AG04450 (cell line): ENCODE results near the gene MCF2L. TPM values are rescaled to one million over a fixed set of nuclear protein-coding genes. Genes with fewer than 3 reads are reported as not detected.

Source experiments
- CTCF ChIA-PET: fragments of 300-600, 350-600 bp; formaldehyde crosslinking; extraction: SDS; loops from one replicate; lab custom pipeline; 2022; ENCODE audit warnings: antibody characterized with exemption, inconsistent platforms; lab: Charles Lee
- POLR2A ChIA-PET: fragments of 350-600 bp; formaldehyde crosslinking; extraction: SDS; loops from one replicate; lab custom pipeline; 2021; ENCODE audit warnings: antibody characterized with exemption, inconsistent platforms; lab: Yijun Ruan, JAX
- DNase-seq: peaks from one replicate; pipeline ENCODE4 v3.0.0-alpha.2; 2011; ENCODE audit warnings: low read depth, low spot score
- H3K27ac ChIP-seq: one replicate; pipeline ENCODE4 v1.5.1; 2012; ENCODE audit warnings: low read depth, low read length, control low read depth
- H3K27me3 ChIP-seq: one replicate; pipeline ENCODE4 v1.6.0; 2012; ENCODE audit warnings: low read length; ENCODE audit not compliant: control insufficient read depth, insufficient read depth
- H3K4me3 ChIP-seq: 2 replicates; pipeline ENCODE4 v1.5.1; 2011; ENCODE audit warnings: mild to moderate bottlenecking, low read depth, low read length, control low read depth
- H3K9me3 ChIP-seq: 2 replicates; pipeline ENCODE4 v1.5.1; 2012; ENCODE audit warnings: low read length; ENCODE audit not compliant: control insufficient read depth, insufficient read depth
- CTCF ChIP-seq: IDR thresholded peaks from 2 replicates; pipeline ENCODE4 v1.5.1; 2011; ENCODE audit warnings: low read depth, low read length, control low read depth, inconsistent platforms
- polyA plus RNA-seq: library from polyadenylated mRNA; depleted of rRNA; stranded (reverse); fragments of >200 nt; gene quantifications from 2 replicates; pipeline ENCODE4 v1.2.3, GENCODE V29; 2011

MCF2L gene
- polyA plus RNA-seq, 1 experiment: 0.04 TPM

DNA sequence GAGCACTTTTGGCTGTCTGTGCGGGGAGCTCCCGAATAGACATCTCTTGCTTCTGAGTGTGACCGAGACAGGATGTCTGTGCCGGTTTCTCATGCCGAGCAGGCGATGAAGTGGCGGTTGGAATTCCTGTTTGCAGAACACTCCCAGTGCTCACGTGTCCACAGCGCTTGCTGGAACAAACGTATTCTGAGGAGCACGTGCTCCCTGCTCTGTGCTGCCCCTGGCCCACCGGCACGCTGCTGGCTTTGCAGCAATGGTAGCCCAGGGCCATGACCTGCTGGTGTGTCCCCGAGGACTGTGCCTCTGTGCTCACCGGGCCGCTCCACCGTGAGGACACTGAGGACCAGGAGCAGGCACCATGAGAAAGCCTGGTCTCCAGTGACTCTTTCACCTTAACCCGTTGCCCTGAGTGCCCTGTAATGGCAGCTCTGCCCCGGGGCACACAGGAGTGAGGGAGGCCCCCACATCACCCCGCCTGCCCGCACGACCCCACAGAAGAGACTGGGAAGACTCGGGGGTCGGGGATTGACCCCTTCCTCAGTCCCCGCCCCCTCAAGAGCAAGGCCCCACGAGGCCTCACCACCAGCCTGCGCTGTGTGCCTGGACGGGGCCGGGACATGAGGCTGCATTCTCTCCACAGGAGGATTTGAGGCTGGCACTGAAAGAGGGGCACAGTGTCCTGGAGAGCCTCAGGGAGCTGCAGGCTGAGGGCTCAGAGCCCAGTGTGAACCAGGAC lies 96.6 kb downstream of the MCF2L start:
- Histone ChIP-seq H3K9me3 (peaks cover 4% of the 10 kb centered on the region; the same call in 1 of the 2 replicates), H3K4me3 (no peak overlapping the region), H3K27ac (no peak overlapping the region), H3K27me3 (no peaks in the 10 kb centered on the region)
- ChIA-PET POLR2A (no interaction called here), CTCF (no interaction called here)
- DNase-seq: no peak
- no peak for TF ChIP-seq CTCF

- Histone ChIP-seq H3K27me3 (no peaks in the 10 kb centered on the region), H3K27ac (no peak overlapping the region), H3K9me3 (peaks cover 4% of the 10 kb centered on the region; the same call in 1 of the 2 replicates), H3K4me3 (no peak overlapping the region)
- no peak for DNase-seq
- TF ChIP-seq CTCF: no peak
- POLR2A ChIA-PET: no interaction called here
- CTCF ChIA-PET: no interaction called here
These were observed 97.1 kb downstream of the MCF2L start for GRCh38 chr13:113066142-113066455.

DNA sequence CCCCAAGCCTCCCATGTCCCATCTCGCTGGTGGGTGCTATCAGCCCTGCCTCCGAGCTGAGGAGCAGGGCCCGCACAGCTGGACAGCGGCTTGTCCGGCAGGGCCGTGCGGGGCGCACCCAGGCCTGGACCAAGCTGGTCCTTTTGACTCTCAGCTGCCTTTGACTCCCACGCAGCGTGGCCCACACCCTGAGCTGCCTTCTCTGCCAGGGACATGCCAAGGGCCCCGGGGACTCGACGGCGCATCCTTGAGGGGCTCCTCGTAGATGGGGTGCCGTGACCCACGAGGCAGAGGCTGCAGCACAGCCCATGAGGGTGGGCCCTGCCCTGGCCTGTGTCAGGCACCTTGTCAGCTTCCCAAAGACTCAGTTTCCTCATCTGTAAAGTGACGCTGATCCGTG lies 97.7 kb downstream of the MCF2L start:
- CTCF ChIA-PET: no interaction called here
- POLR2A ChIA-PET: no interaction called here
- Histone ChIP-seq H3K27me3 (peaks cover 4% of the 10 kb centered on the region), H3K9me3 (peaks cover 4% of the 10 kb centered on the region; the same call in 1 of the 2 replicates), H3K4me3 (no peak overlapping the region), H3K27ac (no peak overlapping the region)
- no peak for TF ChIP-seq CTCF
- DNase-seq: no peak

GRCh38 chr13:113069861-113070805 lies 101.1 kb downstream of the MCF2L start:
- Histone ChIP-seq H3K27ac (no peak overlapping the region), H3K4me3 (no peak overlapping the region), H3K9me3 (no peaks in the 10 kb centered on the region; the same call in 1 of the 2 replicates), H3K27me3 (peaks cover 4% of the 10 kb centered on the region)
- POLR2A ChIA-PET: no interaction called here
- no peak for TF ChIP-seq CTCF
- CTCF ChIA-PET: no interaction called here
- DNase-seq: no peak

DNA sequence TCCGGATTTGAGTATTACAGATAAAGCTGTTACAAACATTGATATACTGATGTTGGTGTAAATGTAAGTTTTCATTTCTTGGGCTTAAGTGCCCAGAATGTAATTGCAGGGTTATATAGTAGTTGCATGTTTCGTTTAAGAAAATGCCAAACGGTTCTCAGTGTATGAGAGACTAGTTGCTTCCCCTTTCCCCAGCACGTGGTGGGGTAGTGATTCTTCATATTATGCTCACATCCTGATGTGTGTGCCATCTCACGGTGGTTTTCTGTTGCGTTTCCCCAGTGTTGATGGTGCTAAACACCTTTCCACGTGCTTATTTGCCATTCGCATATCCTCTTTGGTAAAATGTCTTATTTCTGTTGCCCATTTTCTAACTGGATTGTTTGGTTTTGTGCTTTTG lies 101.8 kb downstream of the MCF2L start:
- Histone ChIP-seq H3K27me3 (peaks cover 4% of the 10 kb centered on the region), H3K9me3 (no peaks in the 10 kb centered on the region; the same call in 1 of the 2 replicates), H3K4me3 (no peak overlapping the region), H3K27ac (no peak overlapping the region)
- DNase-seq: no peak
- POLR2A ChIA-PET: no interaction called here
- CTCF ChIA-PET: no interaction called here
- TF ChIP-seq CTCF: no peak
